Metanephros (tissue), 2 donors: ENCODE measurements around the gene NUDT2. TPM values are rescaled to one million over a fixed set of nuclear protein-coding genes. Genes with fewer than 3 reads are reported as not detected.

Source experiments
- small RNA-seq: library from RNA; depleted of rRNA; stranded (forward); fragments of <200 nt; gene quantifications from one replicate; pipeline ENCODE3, GENCODE V24; 2014; ENCODE audit warnings: low replicate concordance
- total RNA-seq: library from RNA; depleted of rRNA; stranded (reverse); fragments of >200 nt; gene quantifications from one replicate; pipeline ENCODE4 v1.2.3, GENCODE V29; 2014

NUDT2 gene
- 18.4 TPM for total RNA-seq

GRCh38 chr9:34328987-34329832, at the start of gene NUDT2, which contains the start of gene KIF24:
NUDT2 (plus strand) TSS chr9:34329569; CDS start chr9:34339040, 9,471 bp downstream.
KIF24 (minus strand) TSS chr9:34329268; CDS start chr9:34311346, 17,922 bp downstream.

GRCh38 chr9:34376596-34377403, 47.4 kb downstream of the NUDT2 start, which contains the start of gene MYORG:
MYORG (minus strand) TSS chr9:34376898; CDS start chr9:34372943, 3,955 bp downstream.

Small RNAs within 50 kb of the gene (small RNA-seq; reads per million reads assigned to genes)
- gene RF00019 = not detected
- not detected for gene RNU2-50P

Other genes starting within 250 kb of the NUDT2 start
- gene DCAF12, start 202.9 kb upstream of the NUDT2 start, total RNA-seq = 55.1 TPM
- gene UBAP1, start 150.5 kb upstream of the NUDT2 start, total RNA-seq = 29.3 TPM
- 5.6 TPM for gene KIF24, start 301 bp upstream of the NUDT2 start, total RNA-seq
- gene MYORG, start 47.3 kb downstream of the NUDT2 start, total RNA-seq = 7.0 TPM
- 8.3 TPM for gene FAM219A, start 129.0 kb downstream of the NUDT2 start, total RNA-seq
- 1.3 TPM for gene DNAI1, start 129.2 kb downstream of the NUDT2 start, total RNA-seq
- 0.41 TPM for gene ENHO, start 193.4 kb downstream of the NUDT2 start, total RNA-seq